ENCODE measurements around the gene SSR4.

The SSR4 gene

GRCh38 chrX:153832728-153833127 lies 38.3 kb downstream of the SSR4 start:
- no peak overlapping the region for H3K27ac ChIP-seq
- DNase-seq (ENCODE audit: low spot score), result no peak
- TF ChIP-seq CTCF (IDR thresholded peaks at IDR 0.05), result no peak
- H3K4me3 ChIP-seq, result no peak overlapping the region

- no peak for DNase-seq (ENCODE audit: low spot score)
- TF ChIP-seq CTCF (IDR thresholded peaks at IDR 0.05), result no peak
- H3K27ac ChIP-seq, result no peak overlapping the region
- H3K4me3 ChIP-seq, result no peak overlapping the region
Measured at GRCh38 chrX:153836921-153837320, 42.5 kb downstream of the SSR4 start.

- DNase-seq (ENCODE audit: low spot score), result no peak
- no peak overlapping the region for H3K4me3 ChIP-seq
- TF ChIP-seq CTCF (IDR thresholded peaks at IDR 0.05), result no peak
- H3K27ac ChIP-seq, result no peak overlapping the region
Measured at GRCh38 chrX:153844509-153845082, 50.1 kb downstream of the SSR4 start.

GRCh38 chrX:153845195-153845594 lies 50.7 kb downstream of the SSR4 start:
- H3K4me3 ChIP-seq, result no peak overlapping the region
- no peak overlapping the region for H3K27ac ChIP-seq
- no peak for DNase-seq (ENCODE audit: low spot score)
- no peak for TF ChIP-seq CTCF (IDR thresholded peaks at IDR 0.05)

- no peak overlapping the region for H3K4me3 ChIP-seq
- no peak for TF ChIP-seq CTCF (IDR thresholded peaks at IDR 0.05)
- no peak for DNase-seq (ENCODE audit: low spot score)
Measured at GRCh38 chrX:153845842-153846241, 51.4 kb downstream of the SSR4 start.

More at GRCh38 chrX:153845842-153846241, 51.4 kb downstream of the SSR4 start:
- H3K27ac ChIP-seq, result no peak overlapping the region

Measured in coronary artery (tissue), 2 donors.